Measurements from ENCODE around the gene ABHD5. TPM values are rescaled to one million over a fixed set of nuclear protein-coding genes. Genes with fewer than 3 reads are reported as not detected.

ABHD5 gene
- total and polyA plus RNA-seq, 12 donors, result 6.5 to 40.1 (median 28.0) TPM

GRCh38 chr3:43685921-43686320 is 4.8 kb upstream of the ABHD5 start:
- no peaks in the 10 kb centered on the region for H3K36me3 ChIP-seq
- DNase-seq (no peak), ATAC-seq (no peak)
- H3K9me3 ChIP-seq, result peaks cover 0 to 4% (median 0%) of the 10 kb centered on the region in 11 donors
- peaks cover 2 to 13% (median 8%) of the 10 kb centered on the region in 9 donors for H3K4me1 ChIP-seq
- intact Hi-C loops (cut with DNase I), result loop anchor here in 3 of 10 donors (5.0 to 10.0 kb wide), 2 partner anchors 64 to 71 kb away; partner anchors contain the start of gene ANO10 (in 2 of the 3)
- H3K27me3 ChIP-seq, result no peaks in the 10 kb centered on the region
- WGBS, 2 donors, result 87 to 91% methylated on average over 4 of the region's 4 CpGs
- no peak overlapping the region for H3K27ac ChIP-seq
- H3K4me3 ChIP-seq, result no peak overlapping the region
- no peak for TF ChIP-seq CTCF (IDR thresholded peaks at IDR 0.05)

- ATAC-seq (no peak), DNase-seq (no peak)
- intact Hi-C loops (cut with DNase I), result loop anchor here in 3 of 10 donors (5.0 to 10.0 kb wide), 2 partner anchors 64 to 72 kb away; partner anchors contain the start of gene ANO10 (in 2 of the 3)
- no peak overlapping the region for H3K27ac ChIP-seq
- H3K27me3 ChIP-seq, result no peaks in the 10 kb centered on the region
- peaks cover 2 to 13% (median 8%) of the 10 kb centered on the region in 9 donors for H3K4me1 ChIP-seq
- peaks cover 0 to 4% (median 0%) of the 10 kb centered on the region in 11 donors for H3K9me3 ChIP-seq
- no peaks in the 10 kb centered on the region for H3K36me3 ChIP-seq
- WGBS, 2 donors, result 93 to 94% methylated on average over 4 of the region's 4 CpGs
- H3K4me3 ChIP-seq, result no peak overlapping the region
- TF ChIP-seq CTCF (IDR thresholded peaks at IDR 0.05), result no peak
Observed at GRCh38 chr3:43686333-43686699, 4.4 kb upstream of the ABHD5 start.

GRCh38 chr3:43686700-43687498 is 3.8 kb upstream of the ABHD5 start:
- Histone ChIP-seq H3K4me3 (no peak overlapping the region), H3K9me3 (peaks cover 0 to 4% (median 0%) of the 10 kb centered on the region in 11 donors), H3K27me3 (no peaks in the 10 kb centered on the region), H3K27ac (no peak overlapping the region), H3K4me1 (peaks cover 2 to 17% (median 12%) of the 10 kb centered on the region in 9 donors), H3K36me3 (no peaks in the 10 kb centered on the region)
- intact Hi-C loops (cut with DNase I), result loop anchor here in 3 of 10 donors (5.0 to 10.0 kb wide), 2 partner anchors 65 to 72 kb away; partner anchors contain the start of gene ANO10 (in 2 of the 3)
- DNase-seq, result no peak
- 96 to 97% methylated on average over 2 of the region's 2 CpGs for WGBS, 2 donors
- ATAC-seq, result no peak
- TF ChIP-seq CTCF (IDR thresholded peaks at IDR 0.05), result no peak

GRCh38 chr3:43687499-43687811 is 3.3 kb upstream of the ABHD5 start:
- Histone ChIP-seq H3K9me3 (peaks cover 0 to 4% (median 0%) of the 10 kb centered on the region in 11 donors), H3K4me3 (no peak overlapping the region), H3K27ac (no peak overlapping the region), H3K27me3 (no peaks in the 10 kb centered on the region), H3K4me1 (peaks cover 2 to 22% (median 17%) of the 10 kb centered on the region in 9 donors), H3K36me3 (no peaks in the 10 kb centered on the region)
- 98 to 100% methylated on average over 1 of the region's 1 CpG for WGBS, 2 donors
- no peak for TF ChIP-seq CTCF (IDR thresholded peaks at IDR 0.05)
- DNase-seq (no peak), ATAC-seq (no peak)
- intact Hi-C loops (cut with DNase I), result loop anchor here in 3 of 10 donors (5.0 to 10.0 kb wide), 2 partner anchors 65 to 73 kb away; partner anchors contain the start of gene ANO10 (in 2 of the 3)
